ENCODE results near the gene CRTC3.

GRCh38 chr15:90654233-90655136 is 124.8 kb downstream of the CRTC3 start:
- no peak for TF ChIP-seq ZBTB43 (CRISPR knock-in tag; conservative IDR thresholded peaks at IDR 0.05)
- TF ChIP-seq CTCF (CRISPR knock-in tag; IDR thresholded peaks at IDR 0.05) = no peak
- no peak for TF ChIP-seq ZNF350 (CRISPR knock-in tag; IDR thresholded peaks at IDR 0.05; ENCODE audit: borderline replicate concordance, low read depth)
- no peak for TF ChIP-seq ATF3 (CRISPR knock-in tag; IDR thresholded peaks at IDR 0.05)
- TF ChIP-seq MYNN (CRISPR knock-in tag; IDR thresholded peaks at IDR 0.05; ENCODE audit: low read depth) = no peak
- no peak for TF ChIP-seq TCF7L2 (IDR thresholded peaks at IDR 0.05; ENCODE audit: low read depth, low read length)
- no peak for TF ChIP-seq SRF (IDR thresholded peaks at IDR 0.05; ENCODE audit: low read depth, low read length)
- TF ChIP-seq TEAD2 (CRISPR knock-in tag; IDR thresholded peaks at IDR 0.05) = no peak
- TF ChIP-seq YY1 (IDR thresholded peaks at IDR 0.05; ENCODE audit: insufficient read depth, insufficient replicate concordance, low read depth, low read length) = no peak
- TF ChIP-seq KLF9 (CRISPR knock-in tag; IDR thresholded peaks at IDR 0.05; ENCODE audit: low read depth) = no peak
- no peak for TF ChIP-seq ZNF777 (CRISPR knock-in tag; IDR thresholded peaks at IDR 0.05)
- no peak for TF ChIP-seq KAT8 (CRISPR knock-in tag; IDR thresholded peaks at IDR 0.05)
- TF ChIP-seq NR1H2 (CRISPR knock-in tag; IDR thresholded peaks at IDR 0.05; ENCODE audit: borderline replicate concordance, low read depth) = no peak
